ENCODE data around the gene CHST11.

GRCh38 chr12:104494793-104495158 lies 38.0 kb downstream of the CHST11 start:
- TF ChIP-seq POLR2A (IDR thresholded peaks at IDR 0.05) (no peak), CTCF (IDR thresholded peaks at IDR 0.05) (no peak), EP300 (IDR thresholded peaks at IDR 0.05) (no peak)

Measured in sigmoid colon (tissue), 4 donors.